Panc1 (cell line): ENCODE data around the gene AMOTL1. TPM values are rescaled to one million over a fixed set of nuclear protein-coding genes. Genes with fewer than 3 reads are reported as not detected.

Experiments
- ATAC-seq: fragments of 200-7000 bp; cut with Tn5 transposase; 2 replicates; pipeline ENCODE4 v1.9.1; 2020; ENCODE audit warnings: mild to moderate bottlenecking, moderate library complexity
- BruUV-seq: library from RNA; stranded (reverse); fragments of 400-500 nt; replicated peaks from 2 replicates; lab custom pipeline; 2021; lab: Mats Ljungman, UMichigan
- CTCF ChIA-PET: fragments of 300-600 bp; sonication (Branson Sonifier 250); formaldehyde crosslinking; loops from one replicate; lab custom pipeline; 2022; ENCODE audit warnings: antibody characterized with exemption; lab: Charles Lee
- POLR2A ChIA-PET: fragments of 300-600 bp; sonication (Branson Sonifier 250); formaldehyde crosslinking; loops from one replicate; lab custom pipeline; 2022; ENCODE audit warnings: antibody characterized with exemption; lab: Charles Lee
- DNase-seq: peaks from one replicate; pipeline ENCODE4 v3.0.0-alpha.2; 2010; ENCODE audit warnings: low read depth, low spot score
- H3K27ac ChIP-seq: 2 replicates; pipeline ENCODE4 v1.5.1; 2011; ENCODE audit warnings: mild to moderate bottlenecking, low read length, inconsistent platforms
- H3K27me3 ChIP-seq: fragments of 200-500 bp; sonication (Bioruptor generic); 2 replicates; pipeline ENCODE4 v1.6.0; 2014; ENCODE audit warnings: low read length, inconsistent platforms; ENCODE audit not compliant: control insufficient read depth, insufficient read depth
- H3K36me3 ChIP-seq: fragments of 200-500 bp; sonication (Bioruptor generic); 2 replicates; pipeline ENCODE4 v1.5.1; 2014; ENCODE audit warnings: inconsistent platforms, mild to moderate bottlenecking, low read length, moderate library complexity; ENCODE audit not compliant: control insufficient read depth, insufficient read depth
- H3K4me1 ChIP-seq: 2 replicates; pipeline ENCODE4 v1.5.1; 2011; ENCODE audit warnings: inconsistent platforms, mild to moderate bottlenecking, low read length, moderate library complexity; ENCODE audit not compliant: control insufficient read depth, insufficient read depth
- H3K4me3 ChIP-seq, 2 experiments: 2 replicates each; pipeline ENCODE4 v1.5.1; 2011 to 2012; ENCODE audit warnings: low read depth in 2 of 2, low read length in 2 of 2, mild to moderate bottlenecking in 2 of 2, inconsistent platforms in 1 of 2, moderate library complexity in 1 of 2
- H3K9me3 ChIP-seq: fragments of 200-500 bp; sonication (Bioruptor generic); 2 replicates; pipeline ENCODE4 v1.5.1; 2014; ENCODE audit warnings: low read depth, mild to moderate bottlenecking, inconsistent platforms, low read length, moderate library complexity; ENCODE audit not compliant: control insufficient read depth, insufficient read depth
- CTCF ChIP-seq: fragments of 450-650 bp; IDR thresholded peaks from 2 replicates; pipeline ENCODE4 v1.5.1; 2017; ENCODE audit warnings: mild to moderate bottlenecking
- POLR2AphosphoS5 ChIP-seq: IDR thresholded peaks from 2 replicates; pipeline ENCODE4 v1.6.1; 2012; ENCODE audit warnings: mild to moderate bottlenecking, low read depth, low read length, moderate library complexity
- REST ChIP-seq, 2 experiments: IDR thresholded peaks; 2 replicates each; pipeline ENCODE4 v1.6.1; 2011 to 2012; ENCODE audit warnings: low read depth in 2 of 2, control low read depth in 1 of 2, low read length in 1 of 2, mild to moderate bottlenecking in 1 of 2, moderate library complexity in 1 of 2; ENCODE audit not compliant: insufficient read depth in 1 of 2
- SIN3A ChIP-seq: IDR thresholded peaks from 2 replicates; pipeline ENCODE4 v1.6.1; 2012; ENCODE audit warnings: low read depth, mild to moderate bottlenecking, low read length, moderate library complexity, borderline replicate concordance; ENCODE audit not compliant: insufficient read depth
- TCF7L2 ChIP-seq: IDR thresholded peaks from 2 replicates; pipeline ENCODE4 v1.6.1; 2011; ENCODE audit warnings: mild to moderate bottlenecking, low read depth, low read length, inconsistent platforms
- in situ Hi-C: cut with HindIII; loops from 2 replicates; pipeline ENCODE4 v1.10.0; 2016; ENCODE audit warnings: low sequenced_read_pairs, low pct_unique_long_range_greater_than_20kb
- intact Hi-C: fragments of 100-400 bp; cut with micrococcal nuclease; formaldehyde crosslinking; loops from one replicate; pipeline ENCODE4 v1.10.0; 2022; ENCODE audit not compliant: unreplicated experiment
- total RNA-seq: library from RNA; stranded (reverse); gene quantifications from one replicate; pipeline ENCODE4 v1.2.1, GENCODE V29; 2021; ENCODE audit not compliant: unreplicated experiment

The AMOTL1 gene
- total RNA-seq, 1 experiment from 2014 or later: 16.0 TPM

GRCh38 chr11:94753630-94754029, 14.5 kb upstream of the AMOTL1 start:
- in situ Hi-C loops (no loop called here), intact Hi-C loops (no loop called here)
- BruUV-seq: no TSS peak
- no peak for TF ChIP-seq TCF7L2
- TF ChIP-seq SIN3A: no peak
- TF ChIP-seq POLR2AphosphoS5: no peak
- no peak for TF ChIP-seq CTCF
- no peak for TF ChIP-seq REST (IDR thresholded peaks at IDR 0.05; ENCODE audit: insufficient read depth in 1 of 2, low read depth in 2 of 2, low read length in 1 of 2)
- DNase-seq: no peak
- Histone ChIP-seq H3K4me3 (no peak overlapping the region), H3K4me1 (0 out of 2 replicates have a peak, but pooled peaks cover 3% of the 10 kb centered on the region), H3K9me3 (no peaks in the 10 kb centered on the region), H3K27ac (no peak overlapping the region), H3K27me3 (no peaks in the 10 kb centered on the region; the same call in 1 of the 2 replicates), H3K36me3 (no peaks in the 10 kb centered on the region)
- POLR2A ChIA-PET: no interaction called here
- ATAC-seq: no peak
- CTCF ChIA-PET: no interaction called here

- ChIA-PET CTCF (no interaction called here), POLR2A (no interaction called here)
- Histone ChIP-seq H3K9me3 (no peaks in the 10 kb centered on the region), H3K27ac (peak overlapping the region; percentile 4; the same call in 1 of the 2 replicates), H3K36me3 (no peaks in the 10 kb centered on the region), H3K27me3 (no peaks in the 10 kb centered on the region; the same call in 1 of the 2 replicates), H3K4me3 (no peak overlapping the region), H3K4me1 (0 out of 2 replicates have a peak, but pooled peaks cover 3% of the 10 kb centered on the region)
- in situ Hi-C loops: no loop called here
- intact Hi-C loops: no loop called here
- no TSS peak for BruUV-seq
- ATAC-seq (no peak), DNase-seq (no peak)
- TF ChIP-seq REST (IDR thresholded peaks at IDR 0.05; ENCODE audit: insufficient read depth in 1 of 2, low read depth in 2 of 2, low read length in 1 of 2): no peak
- no peak for TF ChIP-seq CTCF
- TF ChIP-seq POLR2AphosphoS5: no peak
- no peak for TF ChIP-seq TCF7L2
- TF ChIP-seq SIN3A: no peak
Observed at GRCh38 chr11:94754335-94754734, 13.8 kb upstream of the AMOTL1 start.
